Stimulated activated naive CD8-positive, alpha-beta T cell treated with anti-CD3 and anti-CD28 coated beads, Interleukin-15, Interleukin-2, amounts not matched to agents 100 ng/mL and 50 ng/mL, for 24 hours (primary cell): ENCODE measurements around the gene RNASE3.
"Not testable (repeated sequence)": the region's sequence is repeated elsewhere in the genome, so short reads cannot be mapped to it uniquely, and the experiment has no call there.

ENCODE experiments used
- H3K27ac Mint-ChIP-seq: one replicate; pipeline ENCODE4 v1.8.0; 2021; ENCODE audit warnings: mild to moderate bottlenecking, mixed read lengths
- H3K27me3 Mint-ChIP-seq: one replicate; pipeline ENCODE4 v1.8.0; 2021; ENCODE audit warnings: mixed read lengths
- H3K36me3 Mint-ChIP-seq: one replicate; pipeline ENCODE4 v1.8.0; 2021; ENCODE audit warnings: low read depth, mixed read lengths
- H3K4me1 Mint-ChIP-seq: one replicate; pipeline ENCODE4 v1.8.0; 2021; ENCODE audit warnings: low read depth, mixed read lengths
- H3K4me3 Mint-ChIP-seq: one replicate; pipeline ENCODE4 v1.8.0; 2021; ENCODE audit warnings: mild to moderate bottlenecking, mixed read lengths
- H3K9me3 Mint-ChIP-seq: one replicate; pipeline ENCODE4 v1.8.0; 2021; ENCODE audit warnings: mixed read lengths

RNASE3 gene

GRCh38 chr14:20882787-20883186 is 8.4 kb upstream of the RNASE3 start:
- H3K4me3 Mint-ChIP-seq, H3K4me1 Mint-ChIP-seq: not testable (repeated sequence)

DNA sequence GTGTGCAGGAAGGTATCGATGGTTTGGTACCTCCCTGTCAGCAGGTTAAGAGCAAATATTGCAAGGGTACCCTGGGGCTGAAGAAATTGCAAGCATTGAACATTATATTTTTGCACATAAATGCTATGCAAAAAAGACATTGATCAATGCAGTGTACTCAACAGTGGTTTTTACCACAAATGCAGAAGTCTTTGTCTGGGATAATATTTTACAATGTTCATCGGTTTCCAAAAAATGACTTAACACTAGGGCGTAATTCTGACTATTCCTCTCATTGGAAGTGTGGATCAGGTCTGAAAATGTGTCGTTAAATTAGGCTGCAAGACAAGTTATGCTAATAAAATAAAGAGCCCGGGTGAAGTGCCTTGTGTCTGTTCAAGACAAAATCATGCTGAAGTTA is 2.8 kb upstream of the RNASE3 start:
- not testable (repeated sequence) for H3K36me3 Mint-ChIP-seq, H3K9me3 Mint-ChIP-seq, H3K4me1 Mint-ChIP-seq, H3K4me3 Mint-ChIP-seq, H3K27ac Mint-ChIP-seq
- H3K27me3 Mint-ChIP-seq: peaks cover 23% of the 10 kb centered on the region

More at GRCh38 chr14:20882787-20883186, 8.4 kb upstream of the RNASE3 start:
- H3K27me3 Mint-ChIP-seq, H3K36me3 Mint-ChIP-seq, H3K9me3 Mint-ChIP-seq, H3K27ac Mint-ChIP-seq: not testable (repeated sequence)

DNA sequence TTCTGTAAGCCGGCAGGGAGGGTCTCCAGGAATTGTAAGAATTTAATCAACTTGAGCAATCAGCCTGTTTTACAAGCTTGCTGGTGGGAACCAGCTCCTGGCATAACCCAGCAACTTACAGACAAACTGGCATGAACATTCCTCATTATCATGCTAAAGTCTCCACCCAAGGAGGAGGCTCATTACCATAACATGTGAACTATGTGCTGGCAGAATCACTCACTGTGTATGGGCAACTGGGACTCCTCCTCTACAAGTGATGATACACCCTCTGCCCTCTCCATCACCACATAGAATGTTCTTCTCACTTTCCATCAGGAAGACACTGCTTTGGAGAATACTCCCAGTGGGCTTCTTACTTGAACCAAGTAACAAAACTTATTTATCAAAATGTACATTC is 4.1 kb downstream of the RNASE3 start:
- not testable (repeated sequence) for H3K27ac Mint-ChIP-seq, H3K36me3 Mint-ChIP-seq, H3K9me3 Mint-ChIP-seq, H3K4me1 Mint-ChIP-seq, H3K4me3 Mint-ChIP-seq
- H3K27me3 Mint-ChIP-seq: peaks cover 35% of the 10 kb centered on the region

DNA sequence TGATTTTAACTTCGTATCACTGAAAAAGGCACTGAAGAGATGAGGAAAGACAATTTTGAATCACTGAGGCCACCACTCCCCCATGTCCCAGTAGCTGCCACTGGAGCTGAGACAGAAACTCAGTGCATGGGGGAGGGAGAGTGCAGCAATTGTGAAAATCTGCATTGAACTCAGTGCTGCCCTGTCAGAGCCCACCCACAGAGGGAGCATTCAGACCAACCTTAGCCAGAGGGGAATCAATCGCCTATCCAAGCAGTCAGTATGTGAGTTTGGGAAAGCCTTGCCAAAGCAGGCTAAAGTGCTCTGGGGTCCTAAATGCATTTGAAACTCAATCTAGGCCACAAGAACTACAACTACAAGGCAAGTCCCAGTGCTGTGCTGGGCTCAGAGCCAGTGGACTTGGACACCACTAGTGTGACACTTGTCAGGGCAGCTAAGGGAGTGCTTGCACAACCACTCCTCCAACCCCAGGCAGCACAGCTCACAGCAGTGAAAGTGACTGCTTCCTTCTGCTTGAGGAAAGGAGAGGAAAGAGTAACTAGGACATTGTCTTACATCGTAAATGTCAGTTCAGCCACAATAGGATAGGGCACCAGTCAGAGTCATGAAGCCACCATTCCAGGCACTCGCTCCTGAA is 13.3 kb downstream of the RNASE3 start:
- Mint-ChIP-seq H3K36me3 (no peaks in the 10 kb centered on the region), H3K27me3 (peaks cover 3% of the 10 kb centered on the region), H3K9me3 (no peaks in the 10 kb centered on the region), H3K4me1 (no peaks in the 10 kb centered on the region), H3K4me3 (no peak overlapping the region), H3K27ac (no peak overlapping the region)

GRCh38 chr14:20905676-20906075 is 14.5 kb downstream of the RNASE3 start:
- no peaks in the 10 kb centered on the region for H3K4me1 Mint-ChIP-seq
- H3K27me3 Mint-ChIP-seq: no peaks in the 10 kb centered on the region
- H3K27ac Mint-ChIP-seq: no peak overlapping the region
- no peaks in the 10 kb centered on the region for H3K36me3 Mint-ChIP-seq
- H3K9me3 Mint-ChIP-seq: no peaks in the 10 kb centered on the region
- H3K4me3 Mint-ChIP-seq: no peak overlapping the region

DNA sequence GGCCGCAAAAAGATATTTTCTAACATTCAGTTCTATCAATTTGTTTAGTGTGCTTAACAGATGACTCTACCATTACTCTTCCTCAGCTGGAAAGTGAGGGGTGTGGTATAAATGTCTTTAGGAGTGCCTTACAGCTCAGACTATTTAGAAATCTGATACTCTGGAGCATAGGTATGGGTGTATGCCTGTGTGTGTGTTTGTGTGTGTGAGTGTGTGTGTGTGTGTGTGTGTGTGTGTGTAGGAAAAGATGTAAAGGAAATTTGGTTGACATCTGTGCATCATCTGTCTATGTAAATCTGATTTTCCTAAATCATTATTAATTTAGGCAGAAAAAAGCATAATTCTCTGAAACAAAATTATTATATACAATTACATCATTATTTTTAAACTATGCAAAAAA is 16.0 kb downstream of the RNASE3 start:
- Mint-ChIP-seq H3K4me1 (no peaks in the 10 kb centered on the region), H3K9me3 (no peaks in the 10 kb centered on the region), H3K27ac (no peak overlapping the region), H3K36me3 (no peaks in the 10 kb centered on the region), H3K4me3 (no peak overlapping the region), H3K27me3 (no peaks in the 10 kb centered on the region)

DNA sequence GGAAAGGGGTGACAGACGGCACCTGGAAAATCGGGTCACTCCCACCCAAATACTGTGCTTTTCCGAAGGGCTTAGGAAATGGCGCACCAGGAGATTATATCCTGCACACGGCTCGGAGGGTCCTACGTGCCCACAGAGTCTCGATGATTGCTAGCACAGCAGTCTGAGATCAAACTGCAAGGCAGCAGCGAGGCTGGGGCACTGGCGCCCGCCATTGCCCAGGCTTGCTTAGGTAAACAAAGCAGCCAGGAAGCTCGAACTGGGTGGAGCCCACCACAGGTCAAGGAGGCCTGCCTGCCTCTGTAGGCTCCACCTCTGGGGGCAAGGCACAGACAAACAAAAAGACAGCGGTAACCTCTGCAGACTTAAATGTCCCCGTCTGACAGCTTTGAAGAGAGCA is 19.6 kb downstream of the RNASE3 start:
- H3K9me3 Mint-ChIP-seq, H3K27me3 Mint-ChIP-seq, H3K4me1 Mint-ChIP-seq, H3K4me3 Mint-ChIP-seq, H3K36me3 Mint-ChIP-seq, H3K27ac Mint-ChIP-seq: not testable (repeated sequence)

- H3K9me3 Mint-ChIP-seq, H3K4me3 Mint-ChIP-seq, H3K27ac Mint-ChIP-seq, H3K36me3 Mint-ChIP-seq, H3K4me1 Mint-ChIP-seq: not testable (repeated sequence)
- H3K27me3 Mint-ChIP-seq: peaks cover 28% of the 10 kb centered on the region
Measured at GRCh38 chr14:20919038-20919756, 28.0 kb downstream of the RNASE3 start.

GRCh38 chr14:20923766-20924297 is 32.6 kb downstream of the RNASE3 start:
- H3K4me1 Mint-ChIP-seq, H3K27ac Mint-ChIP-seq, H3K36me3 Mint-ChIP-seq, H3K4me3 Mint-ChIP-seq: not testable (repeated sequence)
- Mint-ChIP-seq H3K27me3 (peaks cover 30% of the 10 kb centered on the region), H3K9me3 (peaks cover 12% of the 10 kb centered on the region)

DNA sequence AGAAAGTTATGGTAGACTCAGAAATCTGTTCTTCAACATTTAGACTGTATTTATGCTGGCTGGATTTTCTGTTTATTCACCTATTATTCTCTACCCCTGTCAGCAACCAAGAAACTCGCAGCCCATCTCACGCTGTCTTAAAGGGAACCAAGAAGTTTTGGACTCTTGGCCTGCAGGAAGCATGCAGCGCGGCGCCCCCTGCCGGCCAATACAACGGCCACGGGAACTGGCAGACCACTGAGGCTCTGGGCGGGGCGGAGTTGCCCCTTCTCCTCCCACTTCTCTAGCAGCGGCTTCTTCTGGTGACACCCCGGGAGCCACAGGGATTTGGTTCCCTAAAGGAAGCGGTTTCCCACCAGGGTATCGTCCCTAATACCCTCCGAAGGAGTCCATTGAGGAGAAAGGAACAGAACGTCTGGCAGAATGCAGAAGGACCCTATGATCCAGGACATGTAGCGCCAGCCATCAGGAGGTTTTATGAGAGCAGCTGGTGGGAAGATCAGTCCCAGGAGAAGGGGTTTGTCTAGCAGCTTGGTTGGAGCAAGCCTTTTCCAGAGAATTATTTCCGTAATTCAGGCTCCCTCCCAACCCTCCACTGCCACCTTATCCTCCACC is 43.1 kb downstream of the RNASE3 start:
- Mint-ChIP-seq H3K36me3 (no peaks in the 10 kb centered on the region), H3K4me3 (no peak overlapping the region), H3K4me1 (no peaks in the 10 kb centered on the region), H3K9me3 (no peaks in the 10 kb centered on the region), H3K27me3 (peaks cover 10% of the 10 kb centered on the region), H3K27ac (no peak overlapping the region)

- Mint-ChIP-seq H3K27me3 (peaks cover 5% of the 10 kb centered on the region), H3K4me3 (no peak overlapping the region), H3K27ac (no peak overlapping the region), H3K4me1 (no peaks in the 10 kb centered on the region), H3K36me3 (no peaks in the 10 kb centered on the region), H3K9me3 (no peaks in the 10 kb centered on the region)
Measured at GRCh38 chr14:20935303-20935984, 44.3 kb downstream of the RNASE3 start.
